T-helper 9 cell (primary cell): ENCODE data around the gene TNRC6A.
"Not testable (repeated sequence)": the region's sequence is repeated elsewhere in the genome, so short reads cannot be mapped to it uniquely, and the experiment has no call there.

ENCODE experiments used
- DNase-seq: peaks from one replicate; pipeline ENCODE4 v3.0.0-alpha.2; 2020
- total RNA-seq, 2 donors: gene quantifications; one replicate each; lab custom pipeline; 2026; lab: John Stamatoyannopoulos, UW

The TNRC6A gene
- total RNA-seq = 140 to 172 reads per million in 2 donors

DNA sequence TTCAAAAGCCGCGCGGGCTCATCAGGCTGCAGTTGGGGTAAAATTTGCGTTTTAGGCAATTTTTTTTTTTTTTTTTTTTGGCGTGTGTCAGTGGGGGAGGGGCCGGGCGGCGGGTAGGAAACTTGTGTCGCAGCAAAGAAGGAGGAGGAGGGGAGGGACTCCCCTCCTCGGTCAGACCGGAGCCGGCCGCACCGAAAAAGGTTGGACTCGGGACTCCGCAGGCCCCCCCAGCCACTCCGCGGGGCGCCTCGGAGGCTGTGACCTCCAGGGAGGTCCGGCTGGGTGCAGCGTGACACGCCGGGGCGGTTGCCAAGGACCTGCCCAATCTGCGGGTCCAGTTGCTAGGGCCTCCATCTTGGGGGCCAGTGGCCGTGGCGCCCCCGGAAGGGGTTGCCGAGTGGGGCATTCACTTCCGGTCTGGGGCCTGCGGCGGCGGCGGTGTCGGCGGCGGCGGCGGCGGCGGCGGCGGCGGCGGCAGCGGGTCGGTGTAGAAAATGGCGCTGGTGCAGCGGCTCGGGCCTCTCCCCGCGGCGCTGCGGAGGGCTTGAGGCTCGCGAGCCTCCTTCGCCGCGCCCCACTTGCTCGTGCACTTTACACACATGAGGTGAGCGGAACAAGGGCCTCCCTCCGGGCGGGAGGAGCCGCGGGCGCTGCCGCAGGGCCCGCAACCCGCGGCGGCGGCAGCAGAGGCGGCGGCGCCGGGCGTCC, at the start of gene TNRC6A:
TNRC6A (plus strand) TSS at position 409 of the 708 bp plus-strand sequence; CDS start at position 600, 191 bp downstream.
- DNase-seq = peak; percentile 66

- no peak for DNase-seq
Measured at GRCh38 chr16:24681793-24682192, 47.7 kb upstream of the TNRC6A start.

DNA sequence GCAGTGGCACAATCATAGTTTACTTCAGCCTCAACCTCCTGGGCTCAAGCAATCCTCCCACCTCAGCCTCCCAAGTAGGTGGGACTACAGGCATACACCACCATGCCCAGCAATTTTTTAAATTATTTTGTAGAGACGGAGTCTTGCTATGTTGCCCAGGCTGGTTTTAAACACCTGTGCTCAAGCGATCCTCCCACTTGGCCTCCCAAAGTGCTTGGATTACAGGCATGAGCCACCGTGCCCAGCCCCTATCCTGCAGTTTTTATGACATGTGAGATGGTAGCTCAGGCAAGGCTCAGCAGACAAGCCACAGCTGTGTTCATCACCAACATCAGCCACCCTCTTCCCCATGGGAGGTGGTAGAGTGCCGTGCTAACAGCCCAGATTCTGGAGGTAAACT, 46.2 kb upstream of the TNRC6A start:
- no peak for DNase-seq

GRCh38 chr16:24683847-24684493, 45.5 kb upstream of the TNRC6A start:
- DNase-seq = no peak

- no peak for DNase-seq
Measured at GRCh38 chr16:24685539-24686432, 43.7 kb upstream of the TNRC6A start.

DNA sequence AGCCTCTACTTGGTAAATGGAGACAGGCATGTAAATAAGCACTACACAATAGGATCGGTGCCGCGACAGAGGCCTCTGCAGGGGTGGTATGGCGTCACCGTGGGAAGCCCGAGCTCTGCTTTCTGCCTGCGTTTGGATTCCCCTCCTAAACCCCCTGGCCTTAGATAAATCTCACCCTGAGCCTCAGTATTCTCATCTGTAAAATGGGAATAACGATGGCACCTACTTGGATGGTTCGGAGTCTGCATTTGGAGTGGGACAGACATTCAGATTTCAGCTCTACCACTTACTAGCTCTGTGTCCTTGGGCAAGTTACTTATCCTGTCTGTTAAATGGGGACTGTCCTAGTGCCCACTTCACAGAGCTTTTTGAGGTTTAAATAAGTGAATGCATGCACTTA, 42.8 kb upstream of the TNRC6A start:
- DNase-seq = no peak

DNA sequence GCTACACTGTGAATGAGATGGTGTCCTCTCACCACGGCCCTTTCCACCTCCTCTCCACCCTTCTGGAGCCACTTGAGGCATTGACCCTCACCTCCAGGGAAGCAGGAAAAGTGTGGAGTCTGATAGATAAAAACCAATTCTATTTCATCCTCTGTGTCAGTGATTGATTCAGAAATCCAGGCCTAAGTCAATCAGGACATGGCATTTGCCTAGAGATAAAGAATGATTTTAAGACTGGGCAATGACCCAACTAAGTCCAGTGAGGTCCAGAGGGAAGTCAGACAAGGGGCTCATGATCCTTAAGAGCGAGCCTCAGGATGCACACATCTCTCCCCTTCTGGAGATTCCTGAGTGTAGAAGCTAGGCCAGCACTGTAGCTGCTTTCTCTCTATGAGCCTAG, 41.1 kb upstream of the TNRC6A start:
- no peak for DNase-seq

DNA sequence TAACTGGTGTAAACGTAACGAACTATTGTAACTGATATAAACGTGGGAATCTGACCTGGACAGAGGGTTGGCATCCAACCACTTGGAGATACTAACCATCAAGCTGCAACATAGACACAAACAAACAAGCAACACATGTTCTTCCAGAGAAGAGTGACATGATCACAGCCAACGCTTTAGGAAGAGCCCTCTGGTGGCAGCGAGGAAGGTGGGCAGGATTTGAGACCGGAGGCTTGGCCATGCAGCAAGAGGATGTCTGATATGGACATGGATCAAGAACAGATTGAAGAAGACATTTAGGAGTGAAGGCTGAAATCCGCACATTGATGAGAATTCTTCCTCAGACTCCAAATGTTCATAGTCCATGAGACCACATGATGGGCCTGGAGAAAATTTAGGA, 40.3 kb upstream of the TNRC6A start:
- DNase-seq = no peak

DNA sequence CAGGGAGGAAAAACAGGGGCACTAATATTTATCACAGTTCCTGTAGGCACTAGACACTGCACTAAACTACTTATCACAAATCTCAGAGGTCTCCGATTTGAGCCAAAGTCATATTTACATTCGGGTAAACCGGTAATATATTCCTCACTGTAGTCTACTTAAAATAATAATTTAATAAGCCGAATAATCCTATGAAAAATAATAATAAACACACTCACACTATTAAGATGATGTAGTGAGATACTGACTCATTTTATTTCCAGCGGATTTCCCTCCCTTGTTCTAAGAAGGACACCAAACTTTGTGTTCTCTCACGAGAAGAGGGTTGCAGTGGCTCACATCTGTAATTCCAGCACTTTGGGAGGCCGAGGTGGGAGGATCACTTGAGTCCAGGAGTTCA, 36.6 kb upstream of the TNRC6A start:
- DNase-seq = no peak

- no peak for DNase-seq
Measured at GRCh38 chr16:24694931-24695330, 34.5 kb upstream of the TNRC6A start.

- no peak for DNase-seq
Measured at GRCh38 chr16:24696699-24697098, 32.8 kb upstream of the TNRC6A start.

DNA sequence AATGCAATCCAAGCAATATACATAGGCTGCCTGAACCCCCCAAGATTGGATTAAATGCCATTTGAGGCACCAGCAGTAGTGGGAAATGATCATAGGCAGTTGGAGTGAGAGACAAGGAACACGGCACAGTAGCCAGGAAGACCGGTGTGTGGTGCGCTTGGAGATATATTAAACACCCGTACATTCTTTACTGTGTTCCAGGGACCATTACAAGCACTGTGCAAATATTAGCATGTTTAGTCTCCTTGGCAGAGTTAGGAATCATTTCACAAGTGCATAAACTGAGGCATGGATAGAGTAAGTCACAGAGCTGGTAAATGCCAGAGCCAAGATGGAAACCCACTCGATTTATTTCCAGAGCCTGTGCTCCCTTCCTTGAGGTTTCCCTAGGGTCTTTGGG, 31.1 kb upstream of the TNRC6A start:
- no peak for DNase-seq

DNA sequence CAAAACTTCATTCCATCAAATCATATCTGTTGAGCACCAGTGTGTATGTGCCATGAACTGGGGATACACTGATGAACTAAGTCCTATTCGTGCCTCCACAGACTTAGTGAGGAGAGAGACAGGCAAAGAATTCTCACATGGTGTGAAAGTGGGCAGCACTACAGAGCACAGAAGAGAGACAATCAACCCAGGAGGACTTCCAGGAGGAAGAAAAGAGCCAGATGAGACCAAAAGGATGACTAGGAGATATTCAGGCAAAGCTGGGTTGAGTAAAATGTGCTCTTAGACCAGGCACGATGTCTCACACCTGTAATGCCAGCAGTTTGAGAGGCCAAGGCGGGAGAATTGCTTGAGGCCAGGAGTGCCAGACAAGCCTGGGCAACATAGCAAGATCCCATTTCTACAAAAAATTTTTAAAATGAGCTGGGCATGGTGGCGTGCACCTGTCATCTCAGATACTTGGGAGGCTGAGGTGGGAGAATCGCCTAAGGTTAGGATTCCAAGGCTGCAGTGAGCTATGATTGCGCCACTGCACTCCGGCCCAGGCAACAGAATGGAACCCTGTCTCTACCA, 30.2 kb upstream of the TNRC6A start:
- DNase-seq = no peak

DNA sequence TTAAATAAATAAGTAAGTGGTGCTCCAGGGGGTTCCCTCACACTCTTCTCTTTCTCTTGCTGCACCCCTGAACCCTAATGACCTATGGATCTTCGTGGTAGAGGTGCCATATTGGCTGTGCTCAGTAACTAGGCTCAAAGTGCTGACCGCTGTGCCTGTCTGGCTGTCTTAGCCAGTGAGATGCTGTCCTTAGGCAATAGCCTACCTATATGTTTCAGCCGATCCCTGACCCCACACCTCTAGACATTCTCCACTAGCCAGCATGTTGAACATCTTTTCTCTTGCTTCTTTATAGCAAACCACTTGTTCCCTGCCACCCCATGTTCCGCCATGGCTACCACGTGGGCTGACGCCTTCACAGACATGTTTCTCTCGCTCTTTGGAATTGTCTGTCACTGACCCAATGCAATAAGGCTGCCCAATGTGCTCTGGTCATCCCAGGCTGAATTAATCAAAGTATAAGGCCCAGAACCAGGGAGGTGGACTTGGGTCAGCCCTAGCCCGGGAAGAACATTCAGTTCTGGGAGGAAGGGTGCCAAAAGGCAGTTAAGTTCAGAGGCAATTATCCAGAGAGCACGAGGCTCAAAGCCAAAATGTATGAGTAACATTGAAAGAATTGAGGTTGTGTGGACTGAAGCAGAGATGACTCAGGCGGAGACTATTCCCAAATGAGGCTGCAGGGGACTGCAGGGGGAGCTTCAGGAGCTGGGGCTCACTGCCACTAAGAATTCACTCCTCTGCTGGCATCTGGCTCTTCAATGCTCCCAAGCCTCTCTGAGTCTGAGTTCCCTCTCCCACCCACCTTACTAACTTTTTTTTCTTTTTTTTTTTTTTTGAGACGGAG, 28.7 kb upstream of the TNRC6A start:
- DNase-seq = no peak

DNA sequence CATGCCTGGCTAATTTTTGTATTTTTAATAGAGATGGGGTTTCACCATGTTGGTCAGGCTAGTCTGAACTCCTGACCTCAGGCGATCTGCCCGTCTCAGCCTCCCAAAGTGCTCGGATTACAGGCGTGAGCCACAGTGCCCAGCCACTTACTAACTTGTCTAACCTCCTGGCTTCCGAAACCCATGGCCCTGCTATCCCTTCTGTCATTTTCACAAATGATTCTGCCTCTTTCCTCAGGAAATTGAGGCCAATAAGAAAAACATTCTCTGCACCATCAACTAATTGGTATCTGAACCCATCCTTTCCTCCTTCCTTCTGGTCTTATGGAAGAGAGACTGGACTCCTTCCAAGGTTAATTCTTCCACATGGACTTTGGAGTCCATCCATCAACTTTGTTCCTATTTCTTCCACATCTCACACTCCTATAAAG, 27.9 kb upstream of the TNRC6A start:
- DNase-seq = no peak

GRCh38 chr16:24707760-24708159, 21.7 kb upstream of the TNRC6A start:
- not testable (repeated sequence) for DNase-seq

- no peak for DNase-seq
Measured at GRCh38 chr16:24713379-24713778, 16.1 kb upstream of the TNRC6A start.

DNA sequence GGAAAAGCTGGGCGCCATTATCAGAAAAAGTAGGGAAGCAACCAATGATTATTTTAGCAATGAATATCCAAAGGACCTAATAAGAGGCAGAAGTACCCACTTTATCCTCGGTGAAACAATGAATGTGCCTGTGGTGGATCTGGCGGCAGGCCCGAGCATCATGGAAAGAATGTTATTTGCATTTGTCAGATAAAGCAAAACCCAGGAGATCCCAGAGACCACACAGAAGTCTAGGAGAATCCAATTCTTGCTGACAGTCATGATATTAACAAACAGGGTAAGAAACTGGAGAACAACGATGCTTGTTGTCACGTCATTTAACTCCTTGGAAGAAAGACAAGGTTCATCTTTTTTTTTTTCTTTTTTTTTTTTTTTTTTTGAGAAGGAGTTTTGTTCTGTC, 12.0 kb upstream of the TNRC6A start:
- DNase-seq = no peak

GRCh38 chr16:24718967-24719521, 10.4 kb upstream of the TNRC6A start:
- no peak for DNase-seq

GRCh38 chr16:24721830-24722238, 7.6 kb upstream of the TNRC6A start:
- no peak for DNase-seq

DNA sequence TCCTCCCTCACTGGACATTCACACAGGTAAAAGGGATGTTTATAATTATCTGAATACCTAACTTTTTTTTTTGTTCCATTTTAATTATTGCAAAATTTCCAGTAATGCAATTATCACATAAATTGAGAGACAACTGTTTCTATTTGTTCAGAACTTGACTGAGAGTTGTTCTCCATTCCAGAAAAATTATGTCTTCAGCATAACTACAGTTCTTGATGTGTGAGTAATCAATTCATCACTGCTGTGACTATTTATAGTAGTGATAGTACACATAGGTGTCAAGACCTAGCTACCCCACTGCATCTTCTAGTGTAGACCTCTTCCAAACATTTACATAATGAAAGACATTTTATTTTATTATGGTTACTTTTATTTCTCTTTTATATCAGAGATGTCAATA, 5.8 kb upstream of the TNRC6A start:
- no peak for DNase-seq

DNA sequence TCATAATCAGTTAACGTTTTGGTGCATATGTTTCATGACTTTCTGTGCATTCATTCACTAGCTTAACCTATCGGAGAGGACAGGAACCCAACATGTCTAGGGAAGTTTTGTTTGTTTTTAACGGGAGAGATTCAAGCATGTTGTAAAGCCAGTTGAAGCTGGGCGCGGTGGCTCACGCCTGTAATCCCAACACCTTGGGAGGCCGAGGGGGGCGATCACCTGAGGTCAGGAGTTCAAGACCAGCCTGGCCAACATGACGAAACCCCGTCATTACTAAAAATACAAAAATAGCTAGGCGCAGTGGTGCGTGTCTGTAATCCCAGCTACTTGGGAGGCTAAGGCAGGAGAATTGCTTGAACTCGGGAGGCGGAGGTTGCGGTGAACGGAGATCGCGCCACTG, 1.4 kb upstream of the TNRC6A start:
- no peak for DNase-seq
